WTC11 (cell line): ENCODE data around the gene PIK3R6. TPM values are rescaled to one million over a fixed set of nuclear protein-coding genes. Genes with fewer than 3 reads are reported as not detected.

ENCODE experiments used
- ATAC-seq: fragments of 200-7000 bp; cut with Tn5 transposase; 2 replicates; pipeline ENCODE4 v1.10.0; 2021; ENCODE audit warnings: mild to moderate bottlenecking, moderate library complexity
- CTCF ChIA-PET: fragments of 300-600 bp; sonication (Branson Sonifier 250); formaldehyde crosslinking; loops from one replicate; lab custom pipeline; 2021; ENCODE audit warnings: antibody characterized with exemption; lab: Charles Lee
- POLR2A ChIA-PET: fragments of 350-600 bp; sonication (Branson Sonifier 250); formaldehyde crosslinking; loops from one replicate; lab custom pipeline; 2021; ENCODE audit warnings: antibody characterized with exemption; lab: Charles Lee
- DNase-seq: peaks from one replicate; pipeline ENCODE4 v3.0.0; 2021; ENCODE audit warnings: low spot score
- H3K27ac Mint-ChIP-seq: 2 replicates; pipeline ENCODE4 v1.8.0; 2021; ENCODE audit warnings: mixed read lengths
- H3K27me3 Mint-ChIP-seq: 2 replicates; pipeline ENCODE4 v1.8.0; 2021; ENCODE audit warnings: low read depth, mild to moderate bottlenecking, moderate library complexity, mixed read lengths
- H3K36me3 Mint-ChIP-seq: 2 replicates; pipeline ENCODE4 v1.8.0; 2021; ENCODE audit warnings: mixed read lengths
- H3K4me1 Mint-ChIP-seq: 2 replicates; pipeline ENCODE4 v1.8.0; 2022; ENCODE audit warnings: mixed read lengths
- H3K4me3 Mint-ChIP-seq: 2 replicates; pipeline ENCODE4 v1.8.0; 2021; ENCODE audit warnings: mild to moderate bottlenecking, moderate library complexity, mixed read lengths
- H3K9me3 Mint-ChIP-seq: 2 replicates; pipeline ENCODE4 v1.8.0; 2021; ENCODE audit warnings: mixed read lengths
- CBFB ChIP-seq: sonication (generic); formaldehyde crosslinking; IDR thresholded peaks from 2 replicates; pipeline ENCODE4 v1.8.1; 2022; ENCODE audit warnings: mild to moderate bottlenecking, low read depth, missing genetic modification reagents
- ESRRA ChIP-seq: sonication (generic); formaldehyde crosslinking; IDR thresholded peaks from 2 replicates; pipeline ENCODE4 v1.8.1; 2022; ENCODE audit warnings: mild to moderate bottlenecking, missing genetic modification reagents, borderline replicate concordance
- FOXK1 ChIP-seq: sonication (generic); formaldehyde crosslinking; IDR thresholded peaks from 2 replicates; pipeline ENCODE4 v1.8.0; 2022; ENCODE audit warnings: mild to moderate bottlenecking, moderate library complexity, missing genetic modification reagents
- GABPB1 ChIP-seq: sonication (generic); formaldehyde crosslinking; IDR thresholded peaks from 2 replicates; pipeline ENCODE4 v1.8.1; 2023; ENCODE audit warnings: mild to moderate bottlenecking, missing genetic modification reagents
- IRF2 ChIP-seq: sonication (generic); formaldehyde crosslinking; IDR thresholded peaks from 2 replicates; pipeline ENCODE4 v1.8.0; 2022; ENCODE audit warnings: low read depth, missing genetic modification reagents, borderline replicate concordance
- JAZF1 ChIP-seq: fragments of 250-450 bp; sonication (Bioruptor Pico); IDR thresholded peaks from 2 replicates; pipeline ENCODE4 v1.9.0; 2021; ENCODE audit warnings: moderate library complexity, mild to moderate bottlenecking, inconsistent platforms
- JUN ChIP-seq: sonication (generic); formaldehyde crosslinking; IDR thresholded peaks from 2 replicates; pipeline ENCODE4 v1.8.0; 2023; ENCODE audit warnings: mild to moderate bottlenecking, missing genetic modification reagents
- MAX ChIP-seq: sonication (generic); formaldehyde crosslinking; IDR thresholded peaks from 2 replicates; pipeline ENCODE4 v1.8.0; 2022; ENCODE audit warnings: mild to moderate bottlenecking, missing genetic modification reagents
- NFATC4 ChIP-seq: fragments of 250-450 bp; sonication (Bioruptor Pico); IDR thresholded peaks from 2 replicates; pipeline ENCODE4 v1.9.0; 2021; ENCODE audit warnings: mild to moderate bottlenecking
- NFE2L1 ChIP-seq: sonication (generic); formaldehyde crosslinking; IDR thresholded peaks from 2 replicates; pipeline ENCODE4 v1.8.1; 2023; ENCODE audit warnings: missing genetic modification reagents
- NFYB ChIP-seq: sonication (generic); formaldehyde crosslinking; conservative IDR thresholded peaks from 2 replicates; pipeline ENCODE4 v1.8.0; 2022; ENCODE audit warnings: low read depth, missing genetic modification reagents
- PRDM15 ChIP-seq: sonication (generic); formaldehyde crosslinking; IDR thresholded peaks from 2 replicates; pipeline ENCODE4 v1.8.0; 2022; ENCODE audit warnings: missing genetic modification reagents
- RELA ChIP-seq: sonication (generic); formaldehyde crosslinking; IDR thresholded peaks from 2 replicates; pipeline ENCODE4 v1.8.1; 2022; ENCODE audit warnings: missing genetic modification reagents, mild to moderate bottlenecking, borderline replicate concordance
- SMAD3 ChIP-seq: sonication (generic); formaldehyde crosslinking; IDR thresholded peaks from 2 replicates; pipeline ENCODE4 v1.8.0; 2022; ENCODE audit warnings: missing genetic modification reagents, mild to moderate bottlenecking, borderline replicate concordance
- TCF7 ChIP-seq: sonication (generic); formaldehyde crosslinking; IDR thresholded peaks from 2 replicates; pipeline ENCODE4 v1.8.0; 2022; ENCODE audit warnings: mild to moderate bottlenecking, low read depth, missing genetic modification reagents, moderate library complexity
- ZNF219 ChIP-seq: sonication (generic); formaldehyde crosslinking; IDR thresholded peaks from 2 replicates; pipeline ENCODE4 v1.8.0; 2023; ENCODE audit warnings: missing genetic modification reagents, mild to moderate bottlenecking, borderline replicate concordance
- ZNF263 ChIP-seq: sonication (generic); formaldehyde crosslinking; IDR thresholded peaks from 2 replicates; pipeline ENCODE4 v1.8.1; 2022; ENCODE audit warnings: low read depth, mild to moderate bottlenecking, moderate library complexity, missing genetic modification reagents
- ZNF416 ChIP-seq: fragments of 250-450 bp; sonication (Bioruptor Pico); IDR thresholded peaks from 2 replicates; pipeline ENCODE4 v1.9.0; 2021; ENCODE audit warnings: mild to moderate bottlenecking, inconsistent platforms
- total RNA-seq: library from RNA; stranded (reverse); gene quantifications from 3 replicates; pipeline ENCODE4 v1.2.3, GENCODE V29; 2021
- TF ChIP-seq, protein P1 (sequence below): sonication (generic); formaldehyde crosslinking; IDR thresholded peaks from 2 replicates; pipeline ENCODE4 v1.8.1; 2022; ENCODE audit warnings: mild to moderate bottlenecking, missing genetic modification reagents, moderate library complexity, borderline replicate concordance
- TF ChIP-seq, protein P2 (sequence below): fragments of 250-450 bp; sonication (Bioruptor Pico); IDR thresholded peaks from 2 replicates; pipeline ENCODE4 v1.9.0; 2021; ENCODE audit warnings: mild to moderate bottlenecking, borderline replicate concordance
- TF ChIP-seq, protein P3 (sequence below): sonication (generic); formaldehyde crosslinking; conservative IDR thresholded peaks from 2 replicates; pipeline ENCODE4 v1.8.1; 2023; ENCODE audit warnings: mild to moderate bottlenecking, low read depth, missing genetic modification reagents, moderate library complexity

The PIK3R6 gene
- total RNA-seq, 1 experiment from 2014 or later: 0.15 TPM

- TF ChIP-seq, protein P1, sequence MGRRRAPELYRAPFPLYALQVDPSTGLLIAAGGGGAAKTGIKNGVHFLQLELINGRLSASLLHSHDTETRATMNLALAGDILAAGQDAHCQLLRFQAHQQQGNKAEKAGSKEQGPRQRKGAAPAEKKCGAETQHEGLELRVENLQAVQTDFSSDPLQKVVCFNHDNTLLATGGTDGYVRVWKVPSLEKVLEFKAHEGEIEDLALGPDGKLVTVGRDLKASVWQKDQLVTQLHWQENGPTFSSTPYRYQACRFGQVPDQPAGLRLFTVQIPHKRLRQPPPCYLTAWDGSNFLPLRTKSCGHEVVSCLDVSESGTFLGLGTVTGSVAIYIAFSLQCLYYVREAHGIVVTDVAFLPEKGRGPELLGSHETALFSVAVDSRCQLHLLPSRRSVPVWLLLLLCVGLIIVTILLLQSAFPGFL (CRISPR knock-in tag): no peak
- TF ChIP-seq, protein P2, sequence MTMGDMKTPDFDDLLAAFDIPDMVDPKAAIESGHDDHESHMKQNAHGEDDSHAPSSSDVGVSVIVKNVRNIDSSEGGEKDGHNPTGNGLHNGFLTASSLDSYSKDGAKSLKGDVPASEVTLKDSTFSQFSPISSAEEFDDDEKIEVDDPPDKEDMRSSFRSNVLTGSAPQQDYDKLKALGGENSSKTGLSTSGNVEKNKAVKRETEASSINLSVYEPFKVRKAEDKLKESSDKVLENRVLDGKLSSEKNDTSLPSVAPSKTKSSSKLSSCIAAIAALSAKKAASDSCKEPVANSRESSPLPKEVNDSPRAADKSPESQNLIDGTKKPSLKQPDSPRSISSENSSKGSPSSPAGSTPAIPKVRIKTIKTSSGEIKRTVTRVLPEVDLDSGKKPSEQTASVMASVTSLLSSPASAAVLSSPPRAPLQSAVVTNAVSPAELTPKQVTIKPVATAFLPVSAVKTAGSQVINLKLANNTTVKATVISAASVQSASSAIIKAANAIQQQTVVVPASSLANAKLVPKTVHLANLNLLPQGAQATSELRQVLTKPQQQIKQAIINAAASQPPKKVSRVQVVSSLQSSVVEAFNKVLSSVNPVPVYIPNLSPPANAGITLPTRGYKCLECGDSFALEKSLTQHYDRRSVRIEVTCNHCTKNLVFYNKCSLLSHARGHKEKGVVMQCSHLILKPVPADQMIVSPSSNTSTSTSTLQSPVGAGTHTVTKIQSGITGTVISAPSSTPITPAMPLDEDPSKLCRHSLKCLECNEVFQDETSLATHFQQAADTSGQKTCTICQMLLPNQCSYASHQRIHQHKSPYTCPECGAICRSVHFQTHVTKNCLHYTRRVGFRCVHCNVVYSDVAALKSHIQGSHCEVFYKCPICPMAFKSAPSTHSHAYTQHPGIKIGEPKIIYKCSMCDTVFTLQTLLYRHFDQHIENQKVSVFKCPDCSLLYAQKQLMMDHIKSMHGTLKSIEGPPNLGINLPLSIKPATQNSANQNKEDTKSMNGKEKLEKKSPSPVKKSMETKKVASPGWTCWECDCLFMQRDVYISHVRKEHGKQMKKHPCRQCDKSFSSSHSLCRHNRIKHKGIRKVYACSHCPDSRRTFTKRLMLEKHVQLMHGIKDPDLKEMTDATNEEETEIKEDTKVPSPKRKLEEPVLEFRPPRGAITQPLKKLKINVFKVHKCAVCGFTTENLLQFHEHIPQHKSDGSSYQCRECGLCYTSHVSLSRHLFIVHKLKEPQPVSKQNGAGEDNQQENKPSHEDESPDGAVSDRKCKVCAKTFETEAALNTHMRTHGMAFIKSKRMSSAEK (CRISPR knock-in tag): no peak
- TF ChIP-seq MAX (CRISPR knock-in tag): no peak
- no peak for TF ChIP-seq GABPB1
- no peak for TF ChIP-seq CBFB (CRISPR knock-in tag)
- no peak for TF ChIP-seq ZNF263 (CRISPR knock-in tag)
- TF ChIP-seq JAZF1 (CRISPR knock-in tag): no peak
These were observed 40.6 kb downstream of the PIK3R6 start (continued) for GRCh38 chr17:8826808-8827435.

DNA sequence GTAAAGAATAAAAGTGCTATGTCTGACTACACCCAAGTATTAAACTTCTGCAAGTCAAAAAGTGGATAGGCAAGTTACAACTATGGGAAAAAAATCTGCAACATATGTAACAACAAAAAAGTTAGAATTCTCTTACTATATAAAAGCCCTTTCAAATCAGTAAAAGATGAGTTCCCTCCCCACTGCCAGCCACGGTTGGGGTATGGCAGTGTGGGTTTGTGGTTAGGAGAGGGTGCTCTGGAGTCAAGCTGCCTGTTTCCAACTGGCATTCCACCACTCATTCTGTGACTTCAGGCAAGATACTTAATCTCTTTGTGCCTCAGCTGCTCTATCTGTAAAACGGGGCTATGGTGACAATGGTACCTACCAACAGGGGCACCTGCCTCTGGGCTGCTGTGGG is 41.7 kb downstream of the PIK3R6 start:
- TF ChIP-seq NFATC4 (CRISPR knock-in tag): no peak
- TF ChIP-seq ESRRA (CRISPR knock-in tag): no peak
- TF ChIP-seq TCF7 (CRISPR knock-in tag): no peak
- TF ChIP-seq FOXK1 (CRISPR knock-in tag): no peak
- TF ChIP-seq ZNF416 (CRISPR knock-in tag): no peak
- no peak for TF ChIP-seq SMAD3 (CRISPR knock-in tag)
- no peak for TF ChIP-seq ZNF219
- no peak for TF ChIP-seq NFE2L1 (CRISPR knock-in tag)
- TF ChIP-seq PRDM15 (CRISPR knock-in tag): no peak
- no peak for TF ChIP-seq GABPB1
- TF ChIP-seq JUN (CRISPR knock-in tag): no peak
- no peak for TF ChIP-seq NFYB
- TF ChIP-seq RELA: no peak
- TF ChIP-seq, protein P3, sequence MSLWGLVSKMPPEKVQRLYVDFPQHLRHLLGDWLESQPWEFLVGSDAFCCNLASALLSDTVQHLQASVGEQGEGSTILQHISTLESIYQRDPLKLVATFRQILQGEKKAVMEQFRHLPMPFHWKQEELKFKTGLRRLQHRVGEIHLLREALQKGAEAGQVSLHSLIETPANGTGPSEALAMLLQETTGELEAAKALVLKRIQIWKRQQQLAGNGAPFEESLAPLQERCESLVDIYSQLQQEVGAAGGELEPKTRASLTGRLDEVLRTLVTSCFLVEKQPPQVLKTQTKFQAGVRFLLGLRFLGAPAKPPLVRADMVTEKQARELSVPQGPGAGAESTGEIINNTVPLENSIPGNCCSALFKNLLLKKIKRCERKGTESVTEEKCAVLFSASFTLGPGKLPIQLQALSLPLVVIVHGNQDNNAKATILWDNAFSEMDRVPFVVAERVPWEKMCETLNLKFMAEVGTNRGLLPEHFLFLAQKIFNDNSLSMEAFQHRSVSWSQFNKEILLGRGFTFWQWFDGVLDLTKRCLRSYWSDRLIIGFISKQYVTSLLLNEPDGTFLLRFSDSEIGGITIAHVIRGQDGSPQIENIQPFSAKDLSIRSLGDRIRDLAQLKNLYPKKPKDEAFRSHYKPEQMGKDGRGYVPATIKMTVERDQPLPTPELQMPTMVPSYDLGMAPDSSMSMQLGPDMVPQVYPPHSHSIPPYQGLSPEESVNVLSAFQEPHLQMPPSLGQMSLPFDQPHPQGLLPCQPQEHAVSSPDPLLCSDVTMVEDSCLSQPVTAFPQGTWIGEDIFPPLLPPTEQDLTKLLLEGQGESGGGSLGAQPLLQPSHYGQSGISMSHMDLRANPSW (CRISPR knock-in tag): no peak
- no peak for TF ChIP-seq IRF2 (CRISPR knock-in tag)
- Mint-ChIP-seq H3K36me3 (no peaks in the 10 kb centered on the region), H3K4me1 (peaks cover 6% of the 10 kb centered on the region), H3K27me3 (no peaks in the 10 kb centered on the region), H3K4me3 (no peak overlapping the region), H3K9me3 (peaks cover 24% of the 10 kb centered on the region), H3K27ac (no peak overlapping the region)
- POLR2A ChIA-PET: no interaction called here
- CTCF ChIA-PET: interaction anchor here (1.5 kb wide), 1 partner anchor 62 kb away, joined by 5 read pairs; no protein-coding TSS in a partner anchor
- ATAC-seq (no peak), DNase-seq (no peak)
